ENCODE data around the gene THRB. TPM values are rescaled to one million over a fixed set of nuclear protein-coding genes. Genes with fewer than 3 reads are reported as not detected.

The THRB gene
- total and polyA plus RNA-seq, 9 of the 15 experiments (the other 6 are each of a cell fraction or from before 2014, with no cell fraction given) = 1.7 to 14.9 (median 6.9) TPM

DNA sequence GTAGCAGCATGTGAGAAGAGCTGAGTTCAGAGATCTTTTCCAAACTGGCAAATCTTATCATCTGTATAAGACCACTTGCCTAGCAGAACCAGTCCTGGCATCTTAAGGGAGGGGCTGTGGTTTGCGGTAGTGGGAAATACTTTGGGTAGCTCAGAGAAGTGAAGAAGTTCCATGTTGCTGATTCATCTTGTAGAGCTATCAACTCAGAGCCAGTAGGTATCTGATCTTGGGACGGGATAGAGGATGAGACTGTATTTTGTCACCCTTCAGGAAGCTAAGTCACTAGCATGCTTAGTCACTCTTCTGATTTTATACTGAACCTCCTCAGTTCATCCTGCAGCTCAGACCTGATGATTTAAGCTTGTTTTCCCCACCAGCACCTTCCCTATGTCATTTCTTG is 338.2 kb downstream of the THRB start:
- H3K9me3 ChIP-seq (replicated peaks; ENCODE audit: control insufficient read depth, insufficient read depth, low read depth, low read length) = no peaks in the 10 kb centered on the region
- BruUV-seq (replicated peaks) = no TSS peak
- 0% methylated on average over 2 of the region's 2 CpGs for WGBS (ENCODE audit: insufficient coverage, low coverage, missing lambda C conversion rate)
- no peak overlapping the region for H2AFZ ChIP-seq (ENCODE audit: low read depth, low read length)
- H3K4me1 ChIP-seq (replicated peaks in 1 of 2; ENCODE audit: control insufficient read depth in 2 of 2, insufficient read depth in 2 of 2, low read length in 2 of 2) = peaks cover 0 to 13% of the 10 kb centered on the region in 2 experiments; a peak in 3 of 5 replicates
- in situ Hi-C loops (cut with MboI) = no loop called here
- H3K36me3 ChIP-seq (ENCODE audit: control insufficient read depth, insufficient read depth, low read length) = no peaks in the 10 kb centered on the region
- ChIA-PET CTCF (ENCODE audit: low intra/inter-chr PET ratio) (no interaction called here), POLR2A (interaction anchor here (0.7 to 1.5 kb wide), 3 partner anchors 9 to 16 kb away, joined by 3 to 7 read pairs (median 4); no protein-coding TSS in a partner anchor)
- ATAC-seq (peak; percentile 83), DNase-seq (ENCODE audit: extremely low read depth in 1 of 4, low spot score in 3 of 4) (peak; percentile 29 to 56 (median 43)), FAIRE-seq (peak; percentile 83)
- H3K9me1 ChIP-seq (ENCODE audit: control insufficient read depth, insufficient read depth, low read length) = no peaks in the 10 kb centered on the region
- no peak overlapping the region for H3K9ac ChIP-seq (ENCODE audit: insufficient read depth in 1 of 2, low read depth in 2 of 2, low read length in 2 of 2)
- no peaks in the 10 kb centered on the region for H4K20me1 ChIP-seq (replicated peaks; ENCODE audit: control insufficient read depth, insufficient read depth, low read length)
- no peaks in the 10 kb centered on the region for H3K27me3 ChIP-seq (ENCODE audit: control insufficient read depth in 2 of 2, insufficient read depth in 2 of 2, low read length in 2 of 2)
- intact Hi-C loops (cut with micrococcal nuclease) = no loop called here
- H3K4me3 ChIP-seq = no peak overlapping the region
- no peaks in the 10 kb centered on the region for H3K79me2 ChIP-seq (ENCODE audit: control insufficient read depth, insufficient read depth, low read length)
- H3K4me2 ChIP-seq (ENCODE audit: insufficient read depth, low read length) = no peak overlapping the region
- no peak overlapping the region for H3K27ac ChIP-seq (ENCODE audit: extremely low read depth, low read depth, low read length)
- TF ChIP-seq RCOR1 (IDR thresholded peaks at IDR 0.05; ENCODE audit: borderline replicate concordance in 1 of 2, low read depth in 2 of 2, low read length in 2 of 2) = peak in 1 of 2 experiments; percentile 91; a peak in 2 of 4 replicates
- no peak for TF ChIP-seq ZNF239 (CRISPR knock-in tag; IDR thresholded peaks at IDR 0.05)
- TF ChIP-seq, protein P1, sequence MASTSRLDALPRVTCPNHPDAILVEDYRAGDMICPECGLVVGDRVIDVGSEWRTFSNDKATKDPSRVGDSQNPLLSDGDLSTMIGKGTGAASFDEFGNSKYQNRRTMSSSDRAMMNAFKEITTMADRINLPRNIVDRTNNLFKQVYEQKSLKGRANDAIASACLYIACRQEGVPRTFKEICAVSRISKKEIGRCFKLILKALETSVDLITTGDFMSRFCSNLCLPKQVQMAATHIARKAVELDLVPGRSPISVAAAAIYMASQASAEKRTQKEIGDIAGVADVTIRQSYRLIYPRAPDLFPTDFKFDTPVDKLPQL (IDR thresholded peaks at IDR 0.05; ENCODE audit: extremely low read depth, insufficient read length) = no peak
- TF ChIP-seq DPF2 (IDR thresholded peaks at IDR 0.05) = peak; percentile 83
- TF ChIP-seq SP2 (IDR thresholded peaks at IDR 0.05; ENCODE audit: extremely low read depth, low read depth, low read length, poor library complexity, severe bottlenecking) = no peak
- peak; percentile 86 for TF ChIP-seq SMARCA4 (IDR thresholded peaks at IDR 0.05)
- TF ChIP-seq MEIS2 (IDR thresholded peaks at IDR 0.05; ENCODE audit: partially characterized antibody) = peak; percentile 59
- TF ChIP-seq ARHGAP35 (IDR thresholded peaks at IDR 0.05; ENCODE audit: partially characterized antibody) = no peak
- TF ChIP-seq ARID1B (IDR thresholded peaks at IDR 0.05) = peak; percentile 76
- no peak for TF ChIP-seq ZNF589 (CRISPR knock-in tag; IDR thresholded peaks at IDR 0.05; ENCODE audit: low read depth)
- TF ChIP-seq RFX5 (IDR thresholded peaks at IDR 0.05; ENCODE audit: low read depth, low read length) = no peak
- peak; percentile 76; the same call in 1 of the 2 replicates for TF ChIP-seq BACH1 (tag; IDR thresholded peaks at IDR 0.05)
- TF ChIP-seq JUN (IDR thresholded peaks at IDR 0.05; ENCODE audit: borderline replicate concordance, low read depth, low read length) = peak; percentile 58; the same call in 1 of the 2 replicates
- no peak for TF ChIP-seq JUN (CRISPR knock-in tag; IDR thresholded peaks at IDR 0.05; ENCODE audit: borderline replicate concordance)
- TF ChIP-seq CBFA2T3 (IDR thresholded peaks at IDR 0.05) = peak; percentile 54
- TF ChIP-seq LCOR (CRISPR knock-in tag; IDR thresholded peaks at IDR 0.05) = peak; percentile 39; the same call in 1 of the 2 replicates
- peak; percentile 39; the same call in 1 of the 2 replicates for TF ChIP-seq MTA1 (IDR thresholded peaks at IDR 0.05; ENCODE audit: borderline replicate concordance)
- no peak for TF ChIP-seq PHB (CRISPR knock-in tag; IDR thresholded peaks at IDR 0.05)
- TF ChIP-seq, protein P2, sequence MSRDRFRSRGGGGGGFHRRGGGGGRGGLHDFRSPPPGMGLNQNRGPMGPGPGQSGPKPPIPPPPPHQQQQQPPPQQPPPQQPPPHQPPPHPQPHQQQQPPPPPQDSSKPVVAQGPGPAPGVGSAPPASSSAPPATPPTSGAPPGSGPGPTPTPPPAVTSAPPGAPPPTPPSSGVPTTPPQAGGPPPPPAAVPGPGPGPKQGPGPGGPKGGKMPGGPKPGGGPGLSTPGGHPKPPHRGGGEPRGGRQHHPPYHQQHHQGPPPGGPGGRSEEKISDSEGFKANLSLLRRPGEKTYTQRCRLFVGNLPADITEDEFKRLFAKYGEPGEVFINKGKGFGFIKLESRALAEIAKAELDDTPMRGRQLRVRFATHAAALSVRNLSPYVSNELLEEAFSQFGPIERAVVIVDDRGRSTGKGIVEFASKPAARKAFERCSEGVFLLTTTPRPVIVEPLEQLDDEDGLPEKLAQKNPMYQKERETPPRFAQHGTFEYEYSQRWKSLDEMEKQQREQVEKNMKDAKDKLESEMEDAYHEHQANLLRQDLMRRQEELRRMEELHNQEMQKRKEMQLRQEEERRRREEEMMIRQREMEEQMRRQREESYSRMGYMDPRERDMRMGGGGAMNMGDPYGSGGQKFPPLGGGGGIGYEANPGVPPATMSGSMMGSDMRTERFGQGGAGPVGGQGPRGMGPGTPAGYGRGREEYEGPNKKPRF (IDR thresholded peaks at IDR 0.05; ENCODE audit: low read depth, low read length) = no peak
- TF ChIP-seq RBBP5 (IDR thresholded peaks at IDR 0.05; ENCODE audit: borderline replicate concordance, insufficient read depth, low read length, poor library complexity, severe bottlenecking) = no peak
- TF ChIP-seq ZNF668 (CRISPR knock-in tag; IDR thresholded peaks at IDR 0.05) = no peak

Measured in K562 (cell line).